Esophagus (tissue), 2 donors: ENCODE data around the gene RCAN2. TPM values are rescaled to one million over a fixed set of nuclear protein-coding genes. Genes with fewer than 3 reads are reported as not detected.

Experiments used
- H3K27ac ChIP-seq, 2 donors: one replicate each; pipeline ENCODE4 v1.5.1; 2013; ENCODE audit warnings: low read depth in 2 of 2, mild to moderate bottlenecking in 2 of 2, inconsistent platforms in 1 of 2, low read length in 1 of 2, moderate library complexity in 1 of 2
- H3K27me3 ChIP-seq, 2 donors: one replicate each; pipeline ENCODE4 v1.6.1; 2013; ENCODE audit warnings: low read length in 2 of 2, control low read depth in 1 of 2, mild to moderate bottlenecking in 1 of 2; ENCODE audit not compliant: insufficient read depth in 2 of 2, control insufficient read depth in 1 of 2
- H3K36me3 ChIP-seq, 2 donors: one replicate each; pipeline ENCODE4 v1.6.1; 2013; ENCODE audit warnings: low read length in 1 of 2; ENCODE audit not compliant: control insufficient read depth in 2 of 2, insufficient read depth in 2 of 2
- H3K4me1 ChIP-seq, 2 donors: one replicate each; pipeline ENCODE4 v1.6.1; 2013; ENCODE audit warnings: low read length in 1 of 2; ENCODE audit not compliant: control insufficient read depth in 2 of 2, insufficient read depth in 2 of 2
- H3K4me3 ChIP-seq, 2 donors: one replicate each; pipeline ENCODE4 v1.5.1; 2013; ENCODE audit warnings: low read length in 2 of 2, mild to moderate bottlenecking in 2 of 2, low read depth in 1 of 2, moderate library complexity in 1 of 2
- H3K9me3 ChIP-seq, 2 donors: one replicate each; pipeline ENCODE4 v1.6.1; 2013; ENCODE audit warnings: mild to moderate bottlenecking in 2 of 2, low read depth in 1 of 2, low read length in 1 of 2, moderate library complexity in 1 of 2; ENCODE audit not compliant: control insufficient read depth in 2 of 2, insufficient read depth in 1 of 2
- WGBS, 2 donors: extraction: QIAGEN DNeasy Blood & Tissue Kit; methylation state at CpG; one replicate each; pipeline ENCODE4 v1.1.7; 2013; 5-methylcytosine and 5-hydroxymethylcytosine counted together
- polyA plus RNA-seq, 2 donors: library from polyadenylated mRNA; stranded (reverse); fragments of 200-250 nt; gene quantifications; one replicate each; pipeline ENCODE4 v1.2.3, GENCODE V29; 2013
- donor health status: healthy with polysubstance abuse.
- donor health status: Bipolar disorder and iron deficiency.

Gene RCAN2
- polyA plus RNA-seq, 2 donors, result 2.1 to 4.8 TPM

GRCh38 chr6:46452312-46452917 lies 38.8 kb downstream of the RCAN2 start:
- no peak overlapping the region for H3K27ac ChIP-seq
- H3K9me3 ChIP-seq, result no peaks in the 10 kb centered on the region
- 79 to 84% methylated on average over 3 of the region's 3 CpGs for WGBS, 2 donors
- H3K4me3 ChIP-seq, result no peak overlapping the region
- H3K27me3 ChIP-seq, result no peaks in the 10 kb centered on the region
- no peaks in the 10 kb centered on the region for H3K4me1 ChIP-seq
- no peaks in the 10 kb centered on the region for H3K36me3 ChIP-seq

DNA sequence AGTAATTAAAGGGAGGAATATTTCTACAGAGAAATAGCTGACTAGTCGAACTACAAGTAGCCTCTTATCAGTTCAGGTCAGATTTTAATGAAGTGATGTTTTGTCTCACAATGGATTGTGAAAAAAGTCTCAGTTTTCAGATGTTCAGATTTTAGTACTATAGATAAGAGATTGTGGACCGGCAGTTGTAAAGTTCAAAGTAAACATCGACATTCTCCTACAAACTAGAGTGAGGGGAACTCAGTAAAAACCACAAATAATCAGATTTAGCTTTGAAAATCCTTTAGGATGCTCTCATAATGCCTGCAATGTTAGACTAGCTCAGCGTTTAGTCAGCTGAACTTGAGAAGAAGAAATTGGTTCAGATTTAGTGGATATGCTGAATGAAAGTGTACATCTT lies 39.9 kb downstream of the RCAN2 start:
- H3K27me3 ChIP-seq, result no peaks in the 10 kb centered on the region
- WGBS, 2 donors, result 42 to 49% methylated on average over 4 of the region's 4 CpGs
- no peaks in the 10 kb centered on the region for H3K4me1 ChIP-seq
- no peak overlapping the region for H3K27ac ChIP-seq
- no peaks in the 10 kb centered on the region for H3K9me3 ChIP-seq
- H3K36me3 ChIP-seq, result no peaks in the 10 kb centered on the region
- no peak overlapping the region for H3K4me3 ChIP-seq

DNA sequence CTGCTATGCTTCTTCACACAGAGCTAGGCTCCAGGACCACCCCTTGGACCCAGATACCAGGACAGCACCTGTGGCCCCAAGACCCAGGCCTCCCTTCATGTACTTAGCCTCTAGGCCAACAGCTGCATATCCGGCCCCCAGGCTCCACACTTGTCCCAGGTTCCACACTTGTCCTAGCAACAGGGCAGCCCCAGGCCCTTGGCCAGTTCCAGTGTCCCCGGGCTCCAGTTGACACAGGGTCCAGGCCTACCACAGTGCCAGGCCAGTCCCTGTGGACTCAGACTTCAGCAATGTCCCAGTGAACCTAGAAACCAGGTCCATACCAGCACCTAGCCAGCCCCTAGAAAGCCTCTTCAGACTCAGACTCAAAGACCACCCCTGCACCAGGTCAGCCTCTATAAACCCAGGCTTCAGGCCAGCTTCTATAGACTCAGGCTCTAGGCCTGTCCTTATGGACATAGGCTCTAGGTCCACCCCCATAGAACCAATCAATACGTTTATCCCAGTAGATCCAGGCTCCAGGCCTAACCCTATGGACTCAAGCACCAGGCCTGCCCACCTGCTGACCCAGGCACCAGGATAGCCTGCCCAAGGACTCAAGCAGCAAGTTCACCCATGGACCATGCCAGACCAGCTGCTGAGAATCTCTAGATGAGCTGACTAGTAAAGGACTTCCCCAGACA lies 46.3 kb downstream of the RCAN2 start:
- H3K4me1 ChIP-seq, result no peaks in the 10 kb centered on the region
- 70 to 89% methylated on average over 3 of the region's 3 CpGs for WGBS, 2 donors
- no peaks in the 10 kb centered on the region for H3K27me3 ChIP-seq
- peaks cover 0 to 2% of the 10 kb centered on the region in 2 donors for H3K9me3 ChIP-seq
- H3K36me3 ChIP-seq, result no peaks in the 10 kb centered on the region
- no peak overlapping the region for H3K27ac ChIP-seq
- H3K4me3 ChIP-seq, result no peak overlapping the region

- 81 to 85% methylated on average over 3 of the region's 3 CpGs for WGBS, 2 donors
- H3K27me3 ChIP-seq, result no peaks in the 10 kb centered on the region
- H3K4me3 ChIP-seq, result no peak overlapping the region
- H3K4me1 ChIP-seq, result no peaks in the 10 kb centered on the region
- H3K9me3 ChIP-seq, result peaks cover 0 to 2% of the 10 kb centered on the region in 2 donors
- no peaks in the 10 kb centered on the region for H3K36me3 ChIP-seq
- no peak overlapping the region for H3K27ac ChIP-seq
Observed at GRCh38 chr6:46443623-46444022, 47.6 kb downstream of the RCAN2 start.

- no peaks in the 10 kb centered on the region for H3K27me3 ChIP-seq
- peaks cover 0 to 2% of the 10 kb centered on the region in 2 donors for H3K9me3 ChIP-seq
- no peaks in the 10 kb centered on the region for H3K36me3 ChIP-seq
- H3K27ac ChIP-seq, result no peak overlapping the region
- H3K4me3 ChIP-seq, result no peak overlapping the region
- no peaks in the 10 kb centered on the region for H3K4me1 ChIP-seq
- WGBS, 2 donors, result 7 to 19% methylated on average over 1 of the region's 1 CpG
Observed at GRCh38 chr6:46440641-46441040, 50.6 kb downstream of the RCAN2 start.

DNA sequence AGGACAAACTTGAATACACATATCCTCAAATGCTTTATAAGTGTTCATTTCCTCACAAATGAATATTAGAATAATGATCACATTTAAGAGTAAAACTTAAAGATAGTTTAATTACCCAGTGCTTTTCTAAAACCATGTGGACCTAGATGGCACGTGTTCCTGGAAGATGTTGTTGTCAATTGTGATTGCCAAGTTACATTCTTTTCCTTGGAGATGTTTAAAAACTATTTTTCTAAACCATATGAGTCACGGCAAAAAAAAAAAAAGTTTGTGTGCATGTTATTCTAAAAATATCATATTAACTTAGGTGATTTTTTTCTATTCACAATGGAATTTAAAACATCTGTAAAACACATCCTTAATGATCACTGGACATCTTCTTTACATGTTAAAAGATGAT lies 51.1 kb downstream of the RCAN2 start:
- Histone ChIP-seq H3K4me3 (no peak overlapping the region), H3K4me1 (no peaks in the 10 kb centered on the region), H3K36me3 (no peaks in the 10 kb centered on the region), H3K9me3 (peaks cover 0 to 1% of the 10 kb centered on the region in 2 donors), H3K27ac (no peak overlapping the region), H3K27me3 (no peaks in the 10 kb centered on the region)
- WGBS, 2 donors, result 16 to 46% methylated on average over 2 of the region's 2 CpGs

DNA sequence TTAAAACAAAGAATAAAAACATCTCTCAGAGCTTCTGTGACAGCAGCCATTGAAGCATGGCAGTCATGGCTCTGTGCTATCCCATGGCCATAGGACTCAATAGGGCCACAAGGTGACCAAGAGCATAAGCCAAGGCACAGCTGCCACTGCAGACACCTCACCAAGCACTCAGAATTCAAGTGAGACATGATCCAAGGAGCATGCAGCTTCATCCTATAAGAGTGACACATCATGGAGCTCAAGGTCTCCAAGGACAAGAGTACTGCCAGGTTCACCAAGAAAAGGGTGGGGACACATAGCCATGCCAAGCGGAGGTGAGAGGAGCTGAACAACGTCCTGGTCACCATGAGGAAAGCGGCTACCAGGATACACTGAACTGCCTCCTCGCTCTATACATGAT lies 53.0 kb downstream of the RCAN2 start:
- Histone ChIP-seq H3K9me3 (no peaks in the 10 kb centered on the region), H3K4me1 (no peaks in the 10 kb centered on the region), H3K27me3 (no peaks in the 10 kb centered on the region), H3K4me3 (no peak overlapping the region), H3K27ac (no peak overlapping the region), H3K36me3 (no peaks in the 10 kb centered on the region)
- 87 to 97% methylated on average over 4 of the region's 4 CpGs for WGBS, 2 donors

DNA sequence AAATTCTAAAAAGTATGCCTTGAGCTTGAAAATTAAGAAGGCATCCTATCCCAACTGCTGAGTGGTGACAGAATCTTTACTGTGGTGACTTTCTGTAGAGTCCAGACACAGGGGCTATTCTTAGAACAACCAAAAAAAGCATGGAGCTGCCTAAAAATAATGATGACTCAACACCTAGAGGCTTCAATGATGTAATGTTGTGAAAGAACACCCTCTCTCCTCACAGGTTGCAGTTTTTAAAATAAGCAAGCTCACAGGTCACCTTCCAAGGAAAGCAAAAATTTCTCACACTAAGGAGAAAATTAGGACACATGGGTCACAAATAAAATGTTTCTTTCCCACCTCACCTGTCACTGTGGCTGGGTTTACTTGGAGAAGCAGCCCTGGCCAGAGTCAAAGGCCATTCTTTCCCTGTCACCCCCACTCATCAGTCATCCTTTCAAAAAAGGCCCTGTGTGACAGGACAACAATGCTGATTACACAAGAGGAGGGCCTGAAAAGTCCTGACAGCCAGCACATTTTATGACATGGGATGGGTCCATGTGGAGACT lies 53.5 kb downstream of the RCAN2 start:
- H3K27me3 ChIP-seq, result no peaks in the 10 kb centered on the region
- H3K9me3 ChIP-seq, result no peaks in the 10 kb centered on the region
- no peak overlapping the region for H3K4me3 ChIP-seq
- no peaks in the 10 kb centered on the region for H3K4me1 ChIP-seq
- no peaks in the 10 kb centered on the region for H3K36me3 ChIP-seq
- H3K27ac ChIP-seq, result no peak overlapping the region

DNA sequence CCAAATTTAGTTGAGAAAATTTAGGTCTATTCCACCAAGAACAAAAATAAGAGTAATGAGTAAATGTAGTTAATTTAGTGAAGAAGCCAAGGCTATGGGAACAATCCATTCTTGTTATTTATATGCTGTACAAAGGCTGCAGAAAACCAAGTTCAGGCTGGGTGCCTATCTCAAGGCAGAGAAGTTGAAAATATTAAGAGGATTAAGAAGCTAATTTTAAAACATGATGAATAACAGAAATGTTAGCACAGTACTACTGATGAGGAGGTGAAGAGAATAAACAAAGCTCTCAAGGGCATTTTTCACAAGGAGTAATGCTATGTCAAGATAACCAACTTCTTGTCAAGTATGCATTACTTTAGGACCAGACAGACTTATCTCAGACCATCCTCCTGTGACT lies 68.6 kb downstream of the RCAN2 start:
- Histone ChIP-seq H3K9me3 (no peaks in the 10 kb centered on the region), H3K27me3 (no peaks in the 10 kb centered on the region), H3K4me3 (no peak overlapping the region), H3K27ac (no peak overlapping the region), H3K4me1 (no peaks in the 10 kb centered on the region), H3K36me3 (no peaks in the 10 kb centered on the region)

DNA sequence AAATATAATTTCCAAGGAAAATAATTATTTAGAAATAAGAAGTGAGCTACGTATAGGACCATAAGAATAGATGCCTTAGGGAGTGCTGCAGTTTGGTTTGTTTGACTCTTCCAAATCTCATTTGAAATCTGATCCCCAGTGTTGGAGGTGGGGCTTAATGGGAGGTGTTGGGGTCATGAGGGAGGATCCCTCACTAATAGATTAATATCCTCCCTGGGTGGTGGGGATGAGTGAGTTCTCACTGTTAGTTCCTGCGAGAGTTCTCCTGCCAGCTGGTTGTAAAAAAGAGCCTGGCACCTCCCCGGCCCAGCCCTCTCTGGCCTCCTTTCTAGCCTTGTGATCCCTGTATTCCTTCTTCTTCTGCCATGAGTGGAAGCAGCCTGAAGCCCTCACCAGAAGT lies 69.3 kb downstream of the RCAN2 start:
- Histone ChIP-seq H3K36me3 (no peaks in the 10 kb centered on the region), H3K4me3 (no peak overlapping the region), H3K9me3 (no peaks in the 10 kb centered on the region), H3K4me1 (no peaks in the 10 kb centered on the region), H3K27me3 (no peaks in the 10 kb centered on the region), H3K27ac (peak overlapping the region in 1 of 2 donors; percentile 15)
- 70 to 87% methylated on average over 3 of the region's 3 CpGs for WGBS, 2 donors
